ENCODE data around the gene GPR137C. TPM values are rescaled to one million over a fixed set of nuclear protein-coding genes. Genes with fewer than 3 reads are reported as not detected.

The GPR137C gene
- total and polyA plus RNA-seq, 10 of the 15 experiments (the other 5 are each of a cell fraction or from before 2014, with no cell fraction given), result 0.03 to 0.72 (median 0.22) TPM

- TF ChIP-seq, protein P1, sequence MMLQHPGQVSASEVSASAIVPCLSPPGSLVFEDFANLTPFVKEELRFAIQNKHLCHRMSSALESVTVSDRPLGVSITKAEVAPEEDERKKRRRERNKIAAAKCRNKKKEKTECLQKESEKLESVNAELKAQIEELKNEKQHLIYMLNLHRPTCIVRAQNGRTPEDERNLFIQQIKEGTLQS (IDR thresholded peaks at IDR 0.05; ENCODE audit: borderline replicate concordance, extremely low read depth, low read depth, low read length), result no peak
- TF ChIP-seq JUNB (IDR thresholded peaks at IDR 0.05) (no peak), MEF2B (IDR thresholded peaks at IDR 0.05; ENCODE audit: partially characterized antibody, poor library complexity, severe bottlenecking) (no peak), TARDBP (IDR thresholded peaks at IDR 0.05; ENCODE audit: borderline replicate concordance) (no peak), CREB1 (IDR thresholded peaks at IDR 0.05; ENCODE audit: low read depth) (no peak), SIX5 (IDR thresholded peaks at IDR 0.05; ENCODE audit: low read depth, low read length, severe bottlenecking) (no peak), SRF (IDR thresholded peaks at IDR 0.05; ENCODE audit: low read depth in 2 of 2, low read length in 2 of 2) (no peak), NR2C1 (IDR thresholded peaks at IDR 0.05) (no peak)
These were observed 6.3 kb upstream of the GPR137C start (continued) for GRCh38 chr14:52546318-52546670.

- Histone ChIP-seq H3K4me1 (ENCODE audit: control insufficient read depth, insufficient read depth, low read length) (peaks cover 8% of the 10 kb centered on the region), H3K4me2 (ENCODE audit: control insufficient read depth, insufficient read depth) (no peak overlapping the region), H2AFZ (ENCODE audit: control insufficient read depth, low read depth, low read length) (no peak overlapping the region), H3K4me3 (no peak overlapping the region), H3K27me3 (replicated peaks in 1 of 2; ENCODE audit: control insufficient read depth in 2 of 2, insufficient read depth in 2 of 2, low read length in 1 of 2) (no peaks in the 10 kb centered on the region), H3K27ac (ENCODE audit: control insufficient read depth, insufficient read depth) (no peak overlapping the region), H3K9me3 (replicated peaks; ENCODE audit: control insufficient read depth, insufficient read depth, low read length) (no peaks in the 10 kb centered on the region), H3K36me3 (ENCODE audit: control insufficient read depth in 2 of 2, insufficient read depth in 2 of 2, low read length in 1 of 2) (no peaks in the 10 kb centered on the region), H3K79me2 (ENCODE audit: control insufficient read depth, insufficient read depth, low read length) (peaks cover 6% of the 10 kb centered on the region), H4K20me1 (ENCODE audit: control insufficient read depth, insufficient read depth) (no peaks in the 10 kb centered on the region), H3K9ac (ENCODE audit: control insufficient read depth, insufficient read depth, low read length) (no peak overlapping the region)
- ATAC-seq (no peak), FAIRE-seq (no peak), DNase-seq (ENCODE audit: low read depth, low spot score) (no peak)
- ChIA-PET POLR2A (no interaction called here), RAD21 (ENCODE audit: unreplicated experiment) (no interaction called here), SMC1A (ENCODE audit: uncharacterized antibody, unreplicated experiment) (interaction anchor here (0.8 to 1.1 kb wide), 2 partner anchors 28 to 247 kb away, joined by 3 read pairs; no protein-coding TSS in a partner anchor), CTCF (interaction anchor here (1.3 to 1.6 kb wide), 2 partner anchors 9 to 12 kb away, joined by 3 to 8 read pairs; no protein-coding TSS in a partner anchor)
- WGBS (ENCODE audit: insufficient coverage, insufficient replicate concordance, low lambda C conversion rate, missing lambda C conversion rate), result 50% methylated on average over 2 of the region's 2 CpGs
- BruUV-seq (replicated peaks), result no TSS peak
- in situ Hi-C loops (cut with MboI) (no loop called here), intact Hi-C loops (cut with micrococcal nuclease; ENCODE audit: unreplicated experiment) (loop anchor here (10.0 kb wide), 1 partner anchor 148 kb away; the partner anchor contains the start of gene ERO1A)
- TF ChIP-seq STAT1 (conservative IDR thresholded peaks at IDR 0.05) (no peak), SMARCA5 (IDR thresholded peaks at IDR 0.05) (no peak), IKZF1 (conservative IDR thresholded peaks at IDR 0.05) (no peak), GATAD2B (conservative IDR thresholded peaks at IDR 0.05; ENCODE audit: low read depth) (no peak), SP1 (IDR thresholded peaks at IDR 0.05; ENCODE audit: low read depth, low read length) (no peak), TARDBP (IDR thresholded peaks at IDR 0.05; ENCODE audit: borderline replicate concordance) (no peak), EP300 (IDR thresholded peaks at IDR 0.05; ENCODE audit: borderline replicate concordance in 1 of 2, control insufficient read depth in 1 of 2, low read depth in 2 of 2, low read length in 2 of 2) (no peak), BRCA1 (IDR thresholded peaks at IDR 0.05; ENCODE audit: low read depth, low read length) (no peak), TCF12 (IDR thresholded peaks at IDR 0.05; ENCODE audit: low read depth, low read length) (no peak), STAT3 (IDR thresholded peaks at IDR 0.05; ENCODE audit: low read depth, low read length) (no peak), CBX5 (IDR thresholded peaks at IDR 0.05; ENCODE audit: low read depth) (no peak), CEBPZ (IDR thresholded peaks at IDR 0.05; ENCODE audit: low read depth, low read length) (no peak), EGR1 (IDR thresholded peaks at IDR 0.05; ENCODE audit: borderline replicate concordance in 1 of 2, low read depth in 2 of 2, low read length in 2 of 2) (no peak), JUNB (IDR thresholded peaks at IDR 0.05) (no peak)
These were observed 5.6 kb upstream of the GPR137C start for GRCh38 chr14:52547027-52547426.

Data from GM12878 (cell line).